ENCODE results near the gene MPI. TPM values are rescaled to one million over a fixed set of nuclear protein-coding genes. Genes with fewer than 3 reads are reported as not detected.
A peak's percentile ranks its signal among the peaks of the same experiment; 100 is the strongest.

The MPI gene
- total RNA-seq, 2 donors from 2014 or later, result 45.6 to 65.5 TPM

GRCh38 chr15:74843445-74843828, 46.4 kb upstream of the MPI start:
- H3K9me3 ChIP-seq, result no peaks in the 10 kb centered on the region
- peaks cover 11 to 19% of the 10 kb centered on the region in 2 donors for H3K4me1 ChIP-seq (ENCODE audit: control insufficient read depth in 1 of 2, low read depth in 2 of 2)
- no peak for TF ChIP-seq CTCF (IDR thresholded peaks at IDR 0.05)
- H3K36me3 ChIP-seq, result peaks cover 13% of the 10 kb centered on the region
- DNase-seq (ENCODE audit: low spot score), result no peak
- H3K4me3 ChIP-seq, result peak overlapping the region; percentile 96
- ATAC-seq (ENCODE audit: insufficient number of reproducible peaks, low FRiP score, low read depth), result no peak
- peak overlapping the region; percentile 73 to 76 for H3K27ac ChIP-seq
- H3K27me3 ChIP-seq (replicated peaks; ENCODE audit: insufficient read depth), result no peaks in the 10 kb centered on the region

- Histone ChIP-seq H3K9me3 (no peaks in the 10 kb centered on the region), H3K4me3 (no peak overlapping the region), H3K27me3 (replicated peaks; ENCODE audit: insufficient read depth) (no peaks in the 10 kb centered on the region), H3K36me3 (peaks cover 17% of the 10 kb centered on the region), H3K4me1 (ENCODE audit: control insufficient read depth in 1 of 2, low read depth in 2 of 2) (peaks cover 11 to 19% of the 10 kb centered on the region in 2 donors), H3K27ac (peak overlapping the region; percentile 73 to 76)
- TF ChIP-seq CTCF (IDR thresholded peaks at IDR 0.05), result no peak
- no peak for ATAC-seq (ENCODE audit: insufficient number of reproducible peaks, low FRiP score, low read depth)
- DNase-seq (ENCODE audit: low spot score), result no peak
Measured at GRCh38 chr15:74843891-74844299, 45.9 kb upstream of the MPI start.

DNA sequence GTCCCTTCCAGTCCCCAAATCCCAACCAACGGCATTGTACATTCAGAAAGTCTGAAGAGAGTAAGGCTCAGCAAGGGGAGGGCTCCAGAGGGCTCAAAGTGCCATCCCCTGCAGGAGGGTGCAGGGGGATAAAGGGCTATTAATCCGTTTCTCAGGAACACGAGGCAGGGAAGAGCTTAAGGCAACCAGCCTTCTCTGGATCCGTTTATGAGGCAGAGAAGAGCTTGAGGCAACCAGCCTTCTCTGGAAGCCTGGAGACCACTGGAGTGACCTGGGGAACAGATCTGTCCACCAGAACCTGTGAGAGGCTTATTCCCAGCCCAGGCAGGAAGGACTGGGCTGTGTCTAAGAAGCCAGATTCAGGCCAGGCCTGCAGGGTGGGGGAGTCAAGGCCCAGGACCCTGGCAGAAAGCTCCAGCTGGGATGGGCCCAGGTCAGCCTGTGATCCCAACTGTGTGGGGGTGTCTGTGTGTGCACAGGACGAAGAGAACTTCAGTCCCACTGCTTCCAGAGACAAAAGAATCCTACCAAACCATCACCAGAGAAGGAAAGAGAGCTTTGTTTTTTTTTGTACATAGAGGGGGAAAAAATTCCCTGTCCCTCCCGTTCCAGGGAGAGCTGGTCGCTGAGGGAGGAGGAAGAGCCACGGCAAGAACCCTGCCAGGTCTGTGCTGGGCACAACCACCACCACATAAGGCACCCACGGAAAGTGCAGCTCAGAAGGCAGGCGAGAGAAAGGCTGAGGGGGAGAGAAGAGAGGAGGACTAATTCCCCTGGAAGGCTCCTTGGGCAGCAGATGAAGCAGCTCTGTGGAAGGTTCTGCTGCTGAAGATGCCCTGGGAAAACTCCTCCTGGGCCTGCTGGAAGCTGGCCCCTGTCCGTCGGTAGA, 45.3 kb upstream of the MPI start:
- TF ChIP-seq CTCF (IDR thresholded peaks at IDR 0.05), result no peak
- H3K27me3 ChIP-seq (replicated peaks; ENCODE audit: insufficient read depth), result no peaks in the 10 kb centered on the region
- H3K36me3 ChIP-seq, result peaks cover 19% of the 10 kb centered on the region
- H3K9me3 ChIP-seq, result no peaks in the 10 kb centered on the region
- peaks cover 11 to 19% of the 10 kb centered on the region in 2 donors for H3K4me1 ChIP-seq (ENCODE audit: control insufficient read depth in 1 of 2, low read depth in 2 of 2)
- no peak overlapping the region for H3K4me3 ChIP-seq
- peak overlapping the region in 1 of 2 donors; percentile 73 for H3K27ac ChIP-seq
- no peak for DNase-seq (ENCODE audit: low spot score)
- ATAC-seq (ENCODE audit: insufficient number of reproducible peaks, low FRiP score, low read depth), result no peak

- H3K4me3 ChIP-seq, result no peak overlapping the region
- no peak overlapping the region for H3K27ac ChIP-seq
- no peak for TF ChIP-seq CTCF (IDR thresholded peaks at IDR 0.05)
- no peak for DNase-seq (ENCODE audit: low spot score)
- no peaks in the 10 kb centered on the region for H3K9me3 ChIP-seq
- peaks cover 11 to 19% of the 10 kb centered on the region in 2 donors for H3K4me1 ChIP-seq (ENCODE audit: control insufficient read depth in 1 of 2, low read depth in 2 of 2)
- H3K36me3 ChIP-seq, result peaks cover 26% of the 10 kb centered on the region
- no peaks in the 10 kb centered on the region for H3K27me3 ChIP-seq (replicated peaks; ENCODE audit: insufficient read depth)
- no peak for ATAC-seq (ENCODE audit: insufficient number of reproducible peaks, low FRiP score, low read depth)
Measured at GRCh38 chr15:74845208-74845568, 44.7 kb upstream of the MPI start.

- Histone ChIP-seq H3K36me3 (peaks cover 30% of the 10 kb centered on the region), H3K4me1 (ENCODE audit: control insufficient read depth in 1 of 2, low read depth in 2 of 2) (peaks cover 11 to 19% of the 10 kb centered on the region in 2 donors), H3K27ac (no peak overlapping the region), H3K9me3 (no peaks in the 10 kb centered on the region), H3K27me3 (replicated peaks; ENCODE audit: insufficient read depth) (no peaks in the 10 kb centered on the region), H3K4me3 (no peak overlapping the region)
- TF ChIP-seq CTCF (IDR thresholded peaks at IDR 0.05), result no peak
- DNase-seq (ENCODE audit: low spot score) (no peak), ATAC-seq (ENCODE audit: insufficient number of reproducible peaks, low FRiP score, low read depth) (no peak)
Measured at GRCh38 chr15:74845581-74845980, 44.3 kb upstream of the MPI start.
